ENCODE results near the gene CDK3. TPM values are rescaled to one million over a fixed set of nuclear protein-coding genes. Genes with fewer than 3 reads are reported as not detected.

Gene CDK3
- total and polyA plus RNA-seq, 4 donors: 3.5 to 24.0 (median 5.5) TPM

DNA sequence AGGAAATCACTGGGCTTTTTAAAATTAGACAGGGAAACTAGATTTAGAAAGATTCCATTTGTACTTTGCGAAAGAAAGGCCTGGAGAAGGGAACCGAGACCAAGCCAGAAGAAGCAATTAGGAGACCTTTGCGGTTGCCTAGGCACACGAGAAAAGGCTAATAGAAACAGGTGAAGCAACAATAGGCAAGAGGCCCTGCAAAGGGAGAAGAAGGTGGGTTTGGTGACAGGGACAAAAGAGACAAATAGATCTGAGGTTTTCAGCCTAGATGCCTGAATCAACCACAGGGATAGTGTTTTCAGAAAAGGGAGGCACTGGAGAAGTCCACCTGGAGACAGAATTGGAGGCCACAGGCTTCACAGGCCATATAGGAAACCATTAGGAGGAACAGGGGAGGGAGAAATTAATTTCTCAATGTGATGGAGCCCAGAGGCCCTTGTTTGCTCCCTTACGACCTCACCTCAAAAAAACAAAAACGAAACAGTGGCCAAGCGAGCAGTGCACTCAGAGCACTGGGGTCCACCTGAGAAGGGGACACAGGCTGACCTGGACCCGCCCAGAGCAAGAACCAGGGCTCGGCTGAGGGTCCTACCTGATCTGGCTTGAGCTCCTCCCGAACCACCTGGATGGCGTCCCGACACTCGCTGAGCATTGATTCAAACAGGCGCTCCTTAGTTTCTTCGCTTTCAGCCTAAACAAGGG lies 49.3 kb downstream of the CDK3 start:
- H3K27me3 ChIP-seq (ENCODE audit: control insufficient read depth in 1 of 2, insufficient read depth in 2 of 2, low read length in 1 of 2): no peaks in the 10 kb centered on the region
- WGBS, 2 donors: 90 to 91% methylated on average over 15 of the region's 15 CpGs
- no peaks in the 10 kb centered on the region for H3K4me1 ChIP-seq (ENCODE audit: control insufficient read depth in 1 of 2, insufficient read depth in 2 of 2, low read length in 2 of 2)
- H3K4me3 ChIP-seq (ENCODE audit: low read length in 2 of 2): no peak overlapping the region
- H3K9me3 ChIP-seq (ENCODE audit: control insufficient read depth, low read length): no peaks in the 10 kb centered on the region
- no peak for ATAC-seq (ENCODE audit: low FRiP score)
- DNase-seq: peak in 1 of 2 donors; percentile 73
- peaks cover 12 to 15% of the 10 kb centered on the region in 2 donors for H3K36me3 ChIP-seq (ENCODE audit: control insufficient read depth in 1 of 2, insufficient read depth in 2 of 2, low read length in 1 of 2)
- intact Hi-C loops (cut with DNase I): no loop called here
- H3K27ac ChIP-seq (ENCODE audit: low read depth in 1 of 2, low read length in 2 of 2): no peak overlapping the region

DNA sequence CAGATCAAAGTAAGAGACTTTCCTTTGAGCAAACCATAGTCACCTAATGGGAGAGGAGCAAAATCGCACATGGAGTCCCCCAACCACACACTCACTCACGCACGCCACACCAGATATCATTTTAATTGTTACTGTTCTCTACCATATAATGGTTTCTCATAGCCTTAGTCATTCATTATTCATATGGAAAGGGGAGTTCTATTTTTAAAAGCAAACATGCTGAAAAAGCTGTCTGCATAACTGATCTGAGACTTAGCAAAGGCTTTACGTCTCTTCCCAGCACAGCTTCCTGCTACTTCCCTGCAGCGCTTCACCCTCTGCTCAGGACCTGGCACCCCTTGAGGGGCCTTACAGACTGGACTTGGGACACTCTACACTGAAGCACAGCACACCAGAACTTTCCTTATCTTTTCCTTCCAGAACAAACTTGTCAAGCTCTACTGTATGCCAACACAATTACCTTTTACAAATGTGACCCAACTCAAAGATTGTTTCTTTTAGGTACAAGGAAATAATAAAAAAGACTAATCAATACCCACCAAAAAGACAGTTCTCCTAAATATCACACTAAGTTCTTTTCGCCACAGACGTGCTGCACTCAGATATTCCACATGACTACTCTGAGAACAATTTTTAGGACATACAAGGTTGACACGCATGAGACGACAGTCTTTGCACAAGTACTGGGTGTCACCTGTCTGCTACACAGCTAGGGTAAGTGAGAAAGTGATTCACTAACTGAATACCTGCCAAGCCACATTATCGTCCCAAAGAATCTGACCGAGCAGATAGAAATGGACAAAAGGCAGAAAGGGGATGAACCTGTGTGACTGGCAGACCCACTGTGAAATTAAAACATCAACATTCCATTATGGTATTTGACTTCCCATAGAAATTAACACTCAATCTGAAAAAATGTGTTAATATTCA lies 50.1 kb downstream of the CDK3 start:
- 90 to 91% methylated on average over 11 of the region's 11 CpGs for WGBS, 2 donors
- no peaks in the 10 kb centered on the region for H3K27me3 ChIP-seq (ENCODE audit: control insufficient read depth in 1 of 2, insufficient read depth in 2 of 2, low read length in 1 of 2)
- no peaks in the 10 kb centered on the region for H3K9me3 ChIP-seq (ENCODE audit: control insufficient read depth, low read length)
- intact Hi-C loops (cut with DNase I): no loop called here
- DNase-seq (peak in 1 of 2 donors; percentile 25), ATAC-seq (ENCODE audit: low FRiP score) (no peak)
- no peak overlapping the region for H3K27ac ChIP-seq (ENCODE audit: low read depth in 1 of 2, low read length in 2 of 2)
- no peak overlapping the region for H3K4me3 ChIP-seq (ENCODE audit: low read length in 2 of 2)
- H3K36me3 ChIP-seq (ENCODE audit: control insufficient read depth in 1 of 2, insufficient read depth in 2 of 2, low read length in 1 of 2): peaks cover 11 to 15% of the 10 kb centered on the region in 2 donors
- H3K4me1 ChIP-seq (ENCODE audit: control insufficient read depth in 1 of 2, insufficient read depth in 2 of 2, low read length in 2 of 2): no peaks in the 10 kb centered on the region

DNA sequence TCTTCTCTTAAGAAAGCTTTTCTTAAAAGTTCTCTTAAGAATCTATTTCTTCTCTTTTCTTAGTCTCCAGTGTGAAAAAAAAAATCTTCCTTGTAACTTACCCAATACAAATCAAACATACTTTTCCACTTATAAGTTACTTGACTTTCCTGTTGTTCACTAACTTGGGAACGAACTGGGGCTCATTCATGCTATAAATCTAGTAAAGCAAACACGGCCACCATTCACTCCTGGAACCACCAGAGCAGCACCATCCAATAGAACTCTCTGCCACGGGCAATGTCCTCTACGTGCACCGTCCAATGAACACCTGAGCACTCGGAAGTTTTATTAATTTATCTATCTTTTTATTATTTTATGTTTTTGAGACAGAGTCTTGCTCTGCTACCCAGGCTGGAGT lies 50.9 kb downstream of the CDK3 start:
- no peaks in the 10 kb centered on the region for H3K4me1 ChIP-seq (ENCODE audit: control insufficient read depth in 1 of 2, insufficient read depth in 2 of 2, low read length in 2 of 2)
- intact Hi-C loops (cut with DNase I): no loop called here
- no peaks in the 10 kb centered on the region for H3K9me3 ChIP-seq (ENCODE audit: control insufficient read depth, low read length)
- H3K27me3 ChIP-seq (ENCODE audit: control insufficient read depth in 1 of 2, insufficient read depth in 2 of 2, low read length in 1 of 2): no peaks in the 10 kb centered on the region
- DNase-seq (peak in 1 of 2 donors; percentile 0), ATAC-seq (ENCODE audit: low FRiP score) (no peak)
- 66 to 70% methylated on average over 6 of the region's 6 CpGs for WGBS, 2 donors
- H3K36me3 ChIP-seq (ENCODE audit: control insufficient read depth in 1 of 2, insufficient read depth in 2 of 2, low read length in 1 of 2): peaks cover 11 to 15% of the 10 kb centered on the region in 2 donors
- no peak overlapping the region for H3K4me3 ChIP-seq (ENCODE audit: low read length in 2 of 2)
- H3K27ac ChIP-seq (ENCODE audit: low read depth in 1 of 2, low read length in 2 of 2): no peak overlapping the region

DNA sequence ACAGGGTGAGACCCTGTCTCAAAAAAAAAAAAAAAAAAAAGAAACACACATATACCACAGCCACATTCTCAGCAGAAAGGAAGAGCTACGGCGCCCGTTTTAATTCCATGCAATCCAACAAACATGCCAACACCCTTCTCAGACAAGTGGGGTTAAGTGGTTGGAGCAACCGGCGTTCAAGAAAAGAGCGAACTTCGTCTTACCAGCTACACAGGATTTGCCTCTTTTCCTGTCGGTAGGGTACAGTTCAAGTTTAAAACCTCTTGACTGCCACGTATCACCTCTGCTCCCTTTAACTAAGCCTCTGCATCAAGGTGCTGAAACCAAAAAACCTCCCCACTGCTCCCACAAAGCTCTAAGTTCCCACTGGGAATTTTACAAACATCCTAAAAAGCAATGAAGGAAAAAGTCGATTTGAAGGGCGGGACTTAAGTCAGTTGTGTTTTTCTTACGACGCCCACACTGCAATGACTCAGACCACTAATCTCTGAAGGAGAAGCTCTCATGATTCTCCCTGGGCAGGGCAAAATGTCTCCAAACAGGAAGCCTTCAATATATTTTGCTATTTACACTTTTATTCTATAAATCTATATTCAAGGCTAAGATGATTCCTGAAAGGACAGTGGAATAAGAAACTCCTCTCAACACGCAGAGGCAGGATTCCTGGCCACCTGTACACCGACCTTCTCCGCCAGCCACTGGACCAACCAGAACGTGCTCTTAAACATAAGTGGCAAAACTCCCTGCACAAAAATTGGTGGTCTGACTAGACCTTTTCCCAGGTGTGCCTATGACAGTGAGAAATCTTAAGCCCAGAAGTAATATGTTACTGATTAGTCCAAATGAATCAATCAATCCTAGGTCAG lies 52.8 kb downstream of the CDK3 start:
- no peak for ATAC-seq (ENCODE audit: low FRiP score)
- H3K4me3 ChIP-seq (ENCODE audit: low read length in 2 of 2): no peak overlapping the region
- WGBS, 2 donors: 78 to 80% methylated on average over 17 of the region's 17 CpGs

DNA sequence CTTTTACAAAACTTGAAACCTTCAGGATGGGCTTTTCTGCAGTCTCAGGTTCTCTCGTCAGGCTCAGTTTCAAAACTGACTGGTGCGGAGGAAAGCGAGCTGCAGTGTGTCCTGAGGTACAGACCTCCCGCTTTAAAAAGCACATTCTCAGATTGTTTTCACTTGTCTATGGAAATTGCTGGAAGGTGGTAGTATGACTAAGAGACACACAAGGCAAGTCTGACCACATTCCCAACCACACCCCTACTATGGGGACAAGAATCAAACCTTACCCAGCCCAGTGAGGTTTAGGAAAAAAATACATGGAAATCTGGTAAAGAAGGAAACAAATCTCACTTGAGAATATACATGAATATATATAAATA lies 53.4 kb downstream of the CDK3 start:
- H3K36me3 ChIP-seq (ENCODE audit: control insufficient read depth in 1 of 2, insufficient read depth in 2 of 2, low read length in 1 of 2): peaks cover 5 to 13% of the 10 kb centered on the region in 2 donors
- H3K4me1 ChIP-seq (ENCODE audit: control insufficient read depth in 1 of 2, insufficient read depth in 2 of 2, low read length in 2 of 2): no peaks in the 10 kb centered on the region

More for the DNA sequence above, 52.8 kb downstream of the CDK3 start:
- Histone ChIP-seq H3K36me3 (ENCODE audit: control insufficient read depth in 1 of 2, insufficient read depth in 2 of 2, low read length in 1 of 2) (peaks cover 8 to 12% of the 10 kb centered on the region in 2 donors), H3K4me1 (ENCODE audit: control insufficient read depth in 1 of 2, insufficient read depth in 2 of 2, low read length in 2 of 2) (no peaks in the 10 kb centered on the region), H3K27me3 (ENCODE audit: control insufficient read depth in 1 of 2, insufficient read depth in 2 of 2, low read length in 1 of 2) (no peaks in the 10 kb centered on the region), H3K9me3 (ENCODE audit: control insufficient read depth, low read length) (no peaks in the 10 kb centered on the region), H3K27ac (ENCODE audit: low read depth in 1 of 2, low read length in 2 of 2) (no peak overlapping the region)
- no peak for DNase-seq
- intact Hi-C loops (cut with DNase I): no loop called here

More for the DNA sequence above, 53.4 kb downstream of the CDK3 start:
- Histone ChIP-seq H3K27me3 (ENCODE audit: control insufficient read depth in 1 of 2, insufficient read depth in 2 of 2, low read length in 1 of 2) (no peaks in the 10 kb centered on the region), H3K9me3 (ENCODE audit: control insufficient read depth, low read length) (no peaks in the 10 kb centered on the region), H3K27ac (ENCODE audit: low read depth in 1 of 2, low read length in 2 of 2) (no peak overlapping the region), H3K4me3 (ENCODE audit: low read length in 2 of 2) (no peak overlapping the region)
- ATAC-seq (ENCODE audit: low FRiP score) (no peak), DNase-seq (no peak)
- intact Hi-C loops (cut with DNase I): no loop called here
- WGBS, 2 donors: 90 to 96% methylated on average over 4 of the region's 4 CpGs

Other genes with a start within 250 kb of the CDK3 start
- 10 to 100 TPM; 16.8 to 27.1 TPM for gene GALK1, start 235.7 kb upstream of the CDK3 start, total RNA-seq
- gene GALK1, start 235.7 kb upstream of the CDK3 start, polyA plus RNA-seq: 10 to 100 TPM; 16.9 to 44.8 TPM
- gene UNK, start 216.0 kb upstream of the CDK3 start, total RNA-seq: 10 to 100 TPM; 28.9 to 34.1 TPM
- 10 to 100 TPM in 1 of 2 donors, 1 to 10 TPM in 1; 8.8 to 21.7 TPM for gene UNK, start 216.0 kb upstream of the CDK3 start, polyA plus RNA-seq
- gene UNC13D, start 156.5 kb upstream of the CDK3 start, total RNA-seq: 10 to 100 TPM; 17.7 to 20.0 TPM
- gene UNC13D, start 156.5 kb upstream of the CDK3 start, polyA plus RNA-seq: 10 to 100 TPM in 1 of 2 donors, 1 to 10 TPM in 1; 3.8 to 23.1 TPM
- 100 to 1,000 TPM; 104 to 122 TPM for gene WBP2, start 145.5 kb upstream of the CDK3 start, total RNA-seq
- gene WBP2, start 145.5 kb upstream of the CDK3 start, polyA plus RNA-seq: 100 to 1,000 TPM in 1 of 2 donors, 10 to 100 TPM in 1; 54.6 to 123 TPM
- 10 to 100 TPM; 39.8 to 88.5 TPM for gene TRIM47, start 122.3 kb upstream of the CDK3 start, total RNA-seq
- 10 to 100 TPM; 15.7 to 47.7 TPM for gene TRIM47, start 122.3 kb upstream of the CDK3 start, polyA plus RNA-seq
- 10 to 100 TPM; 15.1 to 26.6 TPM for gene TRIM65, start 103.9 kb upstream of the CDK3 start, total RNA-seq
- 10 to 100 TPM; 10.0 to 12.8 TPM for gene TRIM65, start 103.9 kb upstream of the CDK3 start, polyA plus RNA-seq
- gene MRPL38, start 96.0 kb upstream of the CDK3 start, total RNA-seq: 10 to 100 TPM; 51.3 to 65.4 TPM
- 100 to 1,000 TPM in 1 of 2 donors, 10 to 100 TPM in 1; 25.2 to 128 TPM for gene MRPL38, start 96.0 kb upstream of the CDK3 start, polyA plus RNA-seq
- 10 to 100 TPM in 1 of 2 donors, 1 to 10 TPM in 1; 5.5 to 12.2 TPM for gene FBF1, start 59.8 kb upstream of the CDK3 start, total RNA-seq
- 10 to 100 TPM in 1 of 2 donors, 1 to 10 TPM in 1; 1.0 to 21.6 TPM for gene FBF1, start 59.8 kb upstream of the CDK3 start, polyA plus RNA-seq
- gene ACOX1, start 21.7 kb upstream of the CDK3 start, total RNA-seq: 10 to 100 TPM; 41.5 to 48.8 TPM
- 10 to 100 TPM; 14.6 to 16.2 TPM for gene ACOX1, start 21.7 kb upstream of the CDK3 start, polyA plus RNA-seq
- 10 to 100 TPM in 1 of 2 donors, 1 to 10 TPM in 1; 8.9 to 15.1 TPM for gene TEN1, start 21.6 kb upstream of the CDK3 start, total RNA-seq
- 10 to 100 TPM; 18.8 to 19.7 TPM for gene TEN1, start 21.6 kb upstream of the CDK3 start, polyA plus RNA-seq
- gene EVPL, start 26.5 kb downstream of the CDK3 start, total RNA-seq: under 1 TPM; 0.16 to 0.21 TPM
- 10 to 100 TPM in 1 of 2 donors, under 1 TPM in 1; 0.10 to 12.5 TPM for gene EVPL, start 26.5 kb downstream of the CDK3 start, polyA plus RNA-seq
- gene SRP68, start 71.7 kb downstream of the CDK3 start, total RNA-seq: 10 to 100 TPM; 57.6 to 60.9 TPM
- gene SRP68, start 71.7 kb downstream of the CDK3 start, polyA plus RNA-seq: 10 to 100 TPM; 35.1 to 41.8 TPM
- gene GALR2, start 73.9 kb downstream of the CDK3 start, total RNA-seq: not detected
- gene GALR2, start 73.9 kb downstream of the CDK3 start, polyA plus RNA-seq: not detected
- gene ZACN, start 78.3 kb downstream of the CDK3 start, total RNA-seq: not detected
- 1 to 10 TPM in 1 of 2 donors, under 1 TPM in 1; 0.75 to 3.0 TPM for gene ZACN, start 78.3 kb downstream of the CDK3 start, polyA plus RNA-seq
- 100 to 1,000 TPM in 1 of 2 donors, 10 to 100 TPM in 1; 98.8 to 138 TPM for gene EXOC7, start 102.9 kb downstream of the CDK3 start, total RNA-seq
- 100 to 1,000 TPM in 1 of 2 donors, 10 to 100 TPM in 1; 25.7 to 102 TPM for gene EXOC7, start 102.9 kb downstream of the CDK3 start, polyA plus RNA-seq
- not detected for gene FOXJ1, start 140.4 kb downstream of the CDK3 start, total RNA-seq
- not detected for gene FOXJ1, start 140.4 kb downstream of the CDK3 start, polyA plus RNA-seq
- 1 to 10 TPM; 1.7 to 2.0 TPM for gene RNF157, start 239.6 kb downstream of the CDK3 start, total RNA-seq
- gene RNF157, start 239.6 kb downstream of the CDK3 start, polyA plus RNA-seq: 1 to 10 TPM in 1 of 2 donors, under 1 TPM in 1; 0.36 to 3.8 TPM

Data from aorta (tissue), 5 donors.